ENCODE measurements around the gene MAGIX. TPM values are rescaled to one million over a fixed set of nuclear protein-coding genes. Genes with fewer than 3 reads are reported as not detected.

The MAGIX gene
- total and polyA plus RNA-seq, 5 donors: 9.0 to 16.6 (median 15.9) TPM

GRCh38 chrX:49206543-49206942 lies 44.0 kb downstream of the MAGIX start:
- Histone ChIP-seq H3K4me1 (ENCODE audit: control insufficient read depth, insufficient read depth, low read length) (no peaks in the 10 kb centered on the region), H3K9me3 (ENCODE audit: control insufficient read depth, low read length) (no peaks in the 10 kb centered on the region), H3K27me3 (ENCODE audit: control insufficient read depth, insufficient read depth) (no peaks in the 10 kb centered on the region), H3K4me3 (ENCODE audit: low read length) (no peak overlapping the region), H3K27ac (ENCODE audit: low read length) (no peak overlapping the region)
- 80% methylated on average over 8 of the region's 8 CpGs for WGBS
- ATAC-seq (no peak), DNase-seq (no peak)
- intact Hi-C loops (cut with DNase I): no loop called here

GRCh38 chrX:49208399-49208798 lies 45.8 kb downstream of the MAGIX start:
- 87% methylated on average over 5 of the region's 5 CpGs for WGBS
- no peaks in the 10 kb centered on the region for H3K9me3 ChIP-seq (ENCODE audit: control insufficient read depth, low read length)
- H3K27me3 ChIP-seq (ENCODE audit: control insufficient read depth, insufficient read depth): no peaks in the 10 kb centered on the region
- no peak overlapping the region for H3K27ac ChIP-seq (ENCODE audit: low read length)
- ATAC-seq (no peak), DNase-seq (no peak)
- intact Hi-C loops (cut with DNase I): no loop called here
- H3K4me1 ChIP-seq (ENCODE audit: control insufficient read depth, insufficient read depth, low read length): no peaks in the 10 kb centered on the region
- no peak overlapping the region for H3K4me3 ChIP-seq (ENCODE audit: low read length)

GRCh38 chrX:49209434-49210251 lies 47.1 kb downstream of the MAGIX start:
- DNase-seq (no peak), ATAC-seq (no peak)
- H3K27me3 ChIP-seq (ENCODE audit: control insufficient read depth, insufficient read depth): no peaks in the 10 kb centered on the region
- H3K9me3 ChIP-seq (ENCODE audit: control insufficient read depth, low read length): no peaks in the 10 kb centered on the region
- 26% methylated on average over 28 of the region's 28 CpGs for WGBS
- no peak overlapping the region for H3K4me3 ChIP-seq (ENCODE audit: low read length)
- H3K4me1 ChIP-seq (ENCODE audit: control insufficient read depth, insufficient read depth, low read length): no peaks in the 10 kb centered on the region
- H3K27ac ChIP-seq (ENCODE audit: low read length): no peak overlapping the region
- intact Hi-C loops (cut with DNase I): no loop called here

- ATAC-seq (no peak), DNase-seq (no peak)
- Histone ChIP-seq H3K4me3 (ENCODE audit: low read length) (no peak overlapping the region), H3K9me3 (ENCODE audit: control insufficient read depth, low read length) (no peaks in the 10 kb centered on the region), H3K4me1 (ENCODE audit: control insufficient read depth, insufficient read depth, low read length) (no peaks in the 10 kb centered on the region), H3K27ac (ENCODE audit: low read length) (no peak overlapping the region), H3K27me3 (ENCODE audit: control insufficient read depth, insufficient read depth) (no peaks in the 10 kb centered on the region)
- intact Hi-C loops (cut with DNase I): no loop called here
- 68% methylated on average over 8 of the region's 8 CpGs for WGBS
Observed at GRCh38 chrX:49210406-49210805, 47.8 kb downstream of the MAGIX start.

GRCh38 chrX:49211074-49211473 lies 48.5 kb downstream of the MAGIX start:
- WGBS: 86% methylated on average over 9 of the region's 9 CpGs
- no peak overlapping the region for H3K27ac ChIP-seq (ENCODE audit: low read length)
- H3K4me1 ChIP-seq (ENCODE audit: control insufficient read depth, insufficient read depth, low read length): no peaks in the 10 kb centered on the region
- H3K4me3 ChIP-seq (ENCODE audit: low read length): no peak overlapping the region
- no peak for DNase-seq
- ATAC-seq: no peak
- no peaks in the 10 kb centered on the region for H3K27me3 ChIP-seq (ENCODE audit: control insufficient read depth, insufficient read depth)
- H3K9me3 ChIP-seq (ENCODE audit: control insufficient read depth, low read length): no peaks in the 10 kb centered on the region
- intact Hi-C loops (cut with DNase I): no loop called here

GRCh38 chrX:49212209-49212608 lies 49.7 kb downstream of the MAGIX start:
- Histone ChIP-seq H3K27ac (ENCODE audit: low read length) (no peak overlapping the region), H3K4me1 (ENCODE audit: control insufficient read depth, insufficient read depth, low read length) (no peaks in the 10 kb centered on the region), H3K4me3 (ENCODE audit: low read length) (no peak overlapping the region), H3K9me3 (ENCODE audit: control insufficient read depth, low read length) (no peaks in the 10 kb centered on the region), H3K27me3 (ENCODE audit: control insufficient read depth, insufficient read depth) (no peaks in the 10 kb centered on the region)
- WGBS: 94% methylated on average over 2 of the region's 2 CpGs
- intact Hi-C loops (cut with DNase I): no loop called here
- ATAC-seq: no peak
- DNase-seq: no peak

GRCh38 chrX:49212861-49213260 lies 50.3 kb downstream of the MAGIX start:
- H3K9me3 ChIP-seq (ENCODE audit: control insufficient read depth, low read length): no peaks in the 10 kb centered on the region
- intact Hi-C loops (cut with DNase I): no loop called here
- H3K4me3 ChIP-seq (ENCODE audit: low read length): no peak overlapping the region
- no peaks in the 10 kb centered on the region for H3K4me1 ChIP-seq (ENCODE audit: control insufficient read depth, insufficient read depth, low read length)
- 72% methylated on average over 1 of the region's 1 CpG for WGBS
- no peak overlapping the region for H3K27ac ChIP-seq (ENCODE audit: low read length)
- ATAC-seq: no peak
- no peak for DNase-seq
- no peaks in the 10 kb centered on the region for H3K27me3 ChIP-seq (ENCODE audit: control insufficient read depth, insufficient read depth)

- Histone ChIP-seq H3K4me3 (ENCODE audit: low read length) (no peak overlapping the region), H3K4me1 (ENCODE audit: control insufficient read depth, insufficient read depth, low read length) (no peaks in the 10 kb centered on the region), H3K27me3 (ENCODE audit: control insufficient read depth, insufficient read depth) (no peaks in the 10 kb centered on the region), H3K27ac (ENCODE audit: low read length) (no peak overlapping the region), H3K9me3 (ENCODE audit: control insufficient read depth, low read length) (no peaks in the 10 kb centered on the region)
- no peak for ATAC-seq
- intact Hi-C loops (cut with DNase I): no loop called here
- WGBS: 84% methylated on average over 2 of the region's 2 CpGs
- no peak for DNase-seq
Observed at GRCh38 chrX:49214416-49214815, 51.9 kb downstream of the MAGIX start.

GRCh38 chrX:49214996-49215526 lies 52.5 kb downstream of the MAGIX start:
- H3K4me3 ChIP-seq (ENCODE audit: low read length): no peak overlapping the region
- no peaks in the 10 kb centered on the region for H3K27me3 ChIP-seq (ENCODE audit: control insufficient read depth, insufficient read depth)
- no peak overlapping the region for H3K27ac ChIP-seq (ENCODE audit: low read length)
- no peaks in the 10 kb centered on the region for H3K9me3 ChIP-seq (ENCODE audit: control insufficient read depth, low read length)
- DNase-seq (no peak), ATAC-seq (no peak)
- H3K4me1 ChIP-seq (ENCODE audit: control insufficient read depth, insufficient read depth, low read length): no peaks in the 10 kb centered on the region
- intact Hi-C loops (cut with DNase I): no loop called here
- WGBS: 84% methylated on average over 14 of the region's 14 CpGs

Other genes starting within 250 kb of the MAGIX start
- 1 to 10 TPM; 3.6 to 6.6 (median 5.7) TPM for gene PIM2, start 243.7 kb upstream of the MAGIX start, total RNA-seq
- 4.3 TPM for gene PIM2, start 243.7 kb upstream of the MAGIX start, polyA plus RNA-seq
- gene OTUD5, start 205.2 kb upstream of the MAGIX start, total RNA-seq: 10 to 100 TPM; 22.7 to 27.3 (median 24.9) TPM
- 19.9 TPM for gene OTUD5, start 205.2 kb upstream of the MAGIX start, polyA plus RNA-seq
- 1 to 10 TPM; 1.3 to 1.6 (median 1.5) TPM for gene KCND1, start 190.9 kb upstream of the MAGIX start, total RNA-seq
- 0.97 TPM for gene KCND1, start 190.9 kb upstream of the MAGIX start, polyA plus RNA-seq
- 10 to 100 TPM; 24.0 to 34.1 (median 27.8) TPM for gene GRIPAP1, start 160.5 kb upstream of the MAGIX start, total RNA-seq
- gene GRIPAP1, start 160.5 kb upstream of the MAGIX start, polyA plus RNA-seq: 20.6 TPM
- gene TFE3, start 119.4 kb upstream of the MAGIX start, total RNA-seq: 10 to 100 TPM; 26.4 to 37.8 (median 28.3) TPM
- gene TFE3, start 119.4 kb upstream of the MAGIX start, polyA plus RNA-seq: 21.4 TPM
- gene CCDC120, start 103.8 kb upstream of the MAGIX start, total RNA-seq: 1 to 10 TPM; 1.6 to 2.7 (median 1.9) TPM
- gene CCDC120, start 103.8 kb upstream of the MAGIX start, polyA plus RNA-seq: 1.2 TPM
- 10 to 100 TPM; 14.2 to 20.2 (median 17.6) TPM for gene PRAF2, start 88.8 kb upstream of the MAGIX start, total RNA-seq
- gene PRAF2, start 88.8 kb upstream of the MAGIX start, polyA plus RNA-seq: 23.4 TPM
- 10 to 100 TPM; 70.0 to 81.1 (median 79.8) TPM for gene WDR45, start 82.9 kb upstream of the MAGIX start, total RNA-seq
- 82.5 TPM for gene WDR45, start 82.9 kb upstream of the MAGIX start, polyA plus RNA-seq
- gene GPKOW, start 39.0 kb upstream of the MAGIX start, total RNA-seq: 10 to 100 TPM; 17.4 to 20.1 (median 18.1) TPM
- 14.2 TPM for gene GPKOW, start 39.0 kb upstream of the MAGIX start, polyA plus RNA-seq
- 10 to 100 TPM; 83.0 to 96.4 (median 87.0) TPM for gene PLP2, start 9.1 kb downstream of the MAGIX start, total RNA-seq
- 89.0 TPM for gene PLP2, start 9.1 kb downstream of the MAGIX start, polyA plus RNA-seq
- gene PRICKLE3, start 23.6 kb downstream of the MAGIX start, total RNA-seq: 10 to 100 TPM in 3 of 4 donors, 1 to 10 TPM in 1; 9.0 to 12.1 (median 11.0) TPM
- gene PRICKLE3, start 23.6 kb downstream of the MAGIX start, polyA plus RNA-seq: 8.5 TPM
- 1 to 10 TPM; 2.1 to 3.1 (median 2.4) TPM for gene SYP, start 37.4 kb downstream of the MAGIX start, total RNA-seq
- gene SYP, start 37.4 kb downstream of the MAGIX start, polyA plus RNA-seq: 3.0 TPM
- gene CACNA1F, start 70.6 kb downstream of the MAGIX start, total RNA-seq: under 1 TPM; 0.17 to 0.78 (median 0.19) TPM
- 0.09 TPM for gene CACNA1F, start 70.6 kb downstream of the MAGIX start, polyA plus RNA-seq
- gene CCDC22, start 72.7 kb downstream of the MAGIX start, total RNA-seq: 10 to 100 TPM in 3 of 4 donors, 1 to 10 TPM in 1; 9.2 to 13.7 (median 12.2) TPM
- 8.5 TPM for gene CCDC22, start 72.7 kb downstream of the MAGIX start, polyA plus RNA-seq
- under 1 TPM in 2 of 4 donors, not detected in 2; 0.09 to 0.28 TPM for gene FOXP3, start 102.0 kb downstream of the MAGIX start, total RNA-seq
- gene FOXP3, start 102.0 kb downstream of the MAGIX start, polyA plus RNA-seq: 0.05 TPM
- gene PPP1R3F, start 107.0 kb downstream of the MAGIX start, total RNA-seq: 10 to 100 TPM; 23.8 to 29.3 (median 25.5) TPM
- gene PPP1R3F, start 107.0 kb downstream of the MAGIX start, polyA plus RNA-seq: 23.5 TPM
- gene GAGE10, start 140.9 kb downstream of the MAGIX start, total RNA-seq: not detected
- not detected for gene GAGE10, start 140.9 kb downstream of the MAGIX start, polyA plus RNA-seq
- not detected for gene GAGE12J, start 159.3 kb downstream of the MAGIX start, total RNA-seq
- not detected for gene GAGE12J, start 159.3 kb downstream of the MAGIX start, polyA plus RNA-seq
- not detected for gene GAGE13, start 168.8 kb downstream of the MAGIX start, total RNA-seq
- not detected for gene GAGE13, start 168.8 kb downstream of the MAGIX start, polyA plus RNA-seq